ENCODE measurements around the gene CORO2A. TPM values are rescaled to one million over a fixed set of nuclear protein-coding genes. Genes with fewer than 3 reads are reported as not detected.

The CORO2A gene
- total and polyA plus RNA-seq, 8 donors = 2.8 to 26.7 (median 10.7) TPM

GRCh38 chr9:98231770-98232478, 39.5 kb upstream of the CORO2A start:
- Histone ChIP-seq H3K4me3 (no peak overlapping the region), H3K9me3 (no peaks in the 10 kb centered on the region), H3K36me3 (peaks cover 7 to 48% (median 45%) of the 10 kb centered on the region in 4 donors), H3K27me3 (no peaks in the 10 kb centered on the region), H3K27ac (no peak overlapping the region), H3K4me1 (peaks cover 3 to 46% (median 21%) of the 10 kb centered on the region in 4 donors)
- intact Hi-C loops (cut with DNase I; ENCODE audit: low total_unique reads) = no loop called here
- DNase-seq = no peak
- WGBS, 5 donors = 79 to 89% (median 83%) methylated on average over 6 of the region's 6 CpGs
- no peak for TF ChIP-seq POLR2A (IDR thresholded peaks at IDR 0.05)

- no peaks in the 10 kb centered on the region for H3K27me3 ChIP-seq
- WGBS, 5 donors = 67 to 86% (median 76%) methylated on average over 6 of the region's 6 CpGs
- no peak for TF ChIP-seq EP300 (IDR thresholded peaks at IDR 0.05)
- TF ChIP-seq CTCF (IDR thresholded peaks at IDR 0.05) = no peak
- TF ChIP-seq POLR2A (IDR thresholded peaks at IDR 0.05) = no peak
- TF ChIP-seq POLR2AphosphoS5 (IDR thresholded peaks at IDR 0.05) = no peak
- no peak overlapping the region for H3K4me3 ChIP-seq
- H3K27ac ChIP-seq = peak overlapping the region; percentile 22 to 73 (median 61)
- no peak for DNase-seq
- no peaks in the 10 kb centered on the region for H3K9me3 ChIP-seq
- intact Hi-C loops (cut with DNase I; ENCODE audit: low total_unique reads) = no loop called here
- peaks cover 11 to 55% (median 48%) of the 10 kb centered on the region in 4 donors for H3K36me3 ChIP-seq
- peaks cover 14 to 58% (median 31%) of the 10 kb centered on the region in 4 donors for H3K4me1 ChIP-seq
These were observed 38.4 kb upstream of the CORO2A start for GRCh38 chr9:98230789-98231188.

- H3K4me3 ChIP-seq = no peak overlapping the region
- no peak for DNase-seq
- no peaks in the 10 kb centered on the region for H3K9me3 ChIP-seq
- no peaks in the 10 kb centered on the region for H3K27me3 ChIP-seq
- intact Hi-C loops (cut with DNase I; ENCODE audit: low total_unique reads) = no loop called here
- 37 to 65% (median 63%) methylated on average over 6 of the region's 6 CpGs for WGBS, 5 donors
- TF ChIP-seq POLR2A (IDR thresholded peaks at IDR 0.05) (no peak), CTCF (IDR thresholded peaks at IDR 0.05) (no peak), POLR2AphosphoS5 (IDR thresholded peaks at IDR 0.05) (no peak), EP300 (IDR thresholded peaks at IDR 0.05) (no peak)
- H3K4me1 ChIP-seq = peaks cover 19 to 63% (median 35%) of the 10 kb centered on the region in 4 donors
- H3K27ac ChIP-seq = peak overlapping the region; percentile 22 to 73 (median 61)
- peaks cover 11 to 56% (median 48%) of the 10 kb centered on the region in 4 donors for H3K36me3 ChIP-seq
These were observed 37.9 kb upstream of the CORO2A start for GRCh38 chr9:98230304-98230703.

- WGBS, 5 donors = 90 to 97% (median 91%) methylated on average over 3 of the region's 3 CpGs
- intact Hi-C loops (cut with DNase I; ENCODE audit: low total_unique reads) = no loop called here
- DNase-seq = no peak
- H3K36me3 ChIP-seq = peaks cover 11 to 56% (median 50%) of the 10 kb centered on the region in 4 donors
- H3K4me1 ChIP-seq = peaks cover 20 to 69% (median 38%) of the 10 kb centered on the region in 4 donors
- no peaks in the 10 kb centered on the region for H3K27me3 ChIP-seq
- H3K4me3 ChIP-seq = no peak overlapping the region
- TF ChIP-seq EP300 (IDR thresholded peaks at IDR 0.05) (no peak), POLR2A (IDR thresholded peaks at IDR 0.05) (no peak), CTCF (IDR thresholded peaks at IDR 0.05) (no peak), POLR2AphosphoS5 (IDR thresholded peaks at IDR 0.05) (no peak)
- H3K9me3 ChIP-seq = no peaks in the 10 kb centered on the region
- H3K27ac ChIP-seq = peak overlapping the region in 3 of 5 donors; percentile 1 to 75 (median 73)
These were observed 37.2 kb upstream of the CORO2A start for GRCh38 chr9:98229620-98230019.

- H3K36me3 ChIP-seq = peaks cover 11 to 56% (median 50%) of the 10 kb centered on the region in 4 donors
- intact Hi-C loops (cut with DNase I; ENCODE audit: low total_unique reads) = no loop called here
- no peak for DNase-seq
- H3K4me1 ChIP-seq = peaks cover 20 to 72% (median 38%) of the 10 kb centered on the region in 4 donors
- H3K27me3 ChIP-seq = no peaks in the 10 kb centered on the region
- no peak overlapping the region for H3K4me3 ChIP-seq
- H3K27ac ChIP-seq = peak overlapping the region in 4 of 5 donors; percentile 41 to 75 (median 68)
- no peak for TF ChIP-seq EP300 (IDR thresholded peaks at IDR 0.05)
- TF ChIP-seq POLR2AphosphoS5 (IDR thresholded peaks at IDR 0.05) = no peak
- no peak for TF ChIP-seq CTCF (IDR thresholded peaks at IDR 0.05)
- TF ChIP-seq POLR2A (IDR thresholded peaks at IDR 0.05) = no peak
- H3K9me3 ChIP-seq = no peaks in the 10 kb centered on the region
- WGBS, 5 donors = 74 to 85% (median 79%) methylated on average over 4 of the region's 4 CpGs
These were observed 36.6 kb upstream of the CORO2A start for GRCh38 chr9:98229090-98229395.
